HEK293T (cell line): ENCODE data around the gene TAT.

ENCODE experiments used
- CTCF ChIA-PET: fragments of 350-600 bp; formaldehyde crosslinking; extraction: SDS; loops from one replicate; lab custom pipeline; 2021; ENCODE audit warnings: antibody characterized with exemption, inconsistent platforms; lab: Yijun Ruan, JAX
- POLR2A ChIA-PET: fragments of 350-600 bp; formaldehyde crosslinking; extraction: SDS; loops from one replicate; lab custom pipeline; 2020; ENCODE audit warnings: antibody characterized with exemption, inconsistent platforms; lab: Yijun Ruan, JAX
- DNase-seq: peaks from one replicate; pipeline ENCODE4 v3.0.0; 2012; ENCODE audit warnings: mixed read lengths; ENCODE audit errors: extremely low spot score
- ARNT ChIP-seq: fragments of 450-650 bp; IDR thresholded peaks from 2 replicates; pipeline ENCODE4 v1.6.1; 2017; ENCODE audit warnings: mild to moderate bottlenecking
- BHLHE40 ChIP-seq: fragments of 450-650 bp; IDR thresholded peaks from 2 replicates; pipeline ENCODE4 v1.6.1; 2016; ENCODE audit warnings: mild to moderate bottlenecking, moderate library complexity, borderline replicate concordance
- CTBP1 ChIP-seq: fragments of 450-650 bp; IDR thresholded peaks from 2 replicates; pipeline ENCODE4 v1.6.1; 2016; ENCODE audit warnings: borderline replicate concordance
- ELF4 ChIP-seq: fragments of 450-650 bp; IDR thresholded peaks from 2 replicates; pipeline ENCODE4 v1.6.1; 2017; ENCODE audit warnings: antibody characterized with exemption
- FOXA1 ChIP-seq: fragments of 450-650 bp; IDR thresholded peaks from 2 replicates; pipeline ENCODE4 v1.6.1; 2016; ENCODE audit warnings: mild to moderate bottlenecking
- FOXK2 ChIP-seq: fragments of 450-650 bp; IDR thresholded peaks from 2 replicates; pipeline ENCODE4 v1.6.1; 2016; ENCODE audit warnings: mild to moderate bottlenecking
- FOXM1 ChIP-seq: fragments of 450-650 bp; IDR thresholded peaks from 2 replicates; pipeline ENCODE4 v1.6.1; 2017; ENCODE audit warnings: mild to moderate bottlenecking, borderline replicate concordance
- HDGF ChIP-seq: fragments of 450-650 bp; IDR thresholded peaks from 2 replicates; pipeline ENCODE4 v1.6.1; 2017; ENCODE audit warnings: antibody characterized with exemption, borderline replicate concordance
- L3MBTL2 ChIP-seq: fragments of 450-650 bp; conservative IDR thresholded peaks from 2 replicates; pipeline ENCODE4 v1.6.1; 2016; ENCODE audit warnings: mild to moderate bottlenecking
- LEF1 ChIP-seq: fragments of 450-650 bp; IDR thresholded peaks from 2 replicates; pipeline ENCODE4 v1.6.1; 2017; ENCODE audit warnings: mild to moderate bottlenecking, borderline replicate concordance
- NFRKB ChIP-seq: fragments of 450-650 bp; IDR thresholded peaks from 2 replicates; pipeline ENCODE4 v1.6.1; 2016; ENCODE audit warnings: mild to moderate bottlenecking, moderate library complexity
- PKNOX1 ChIP-seq: fragments of 450-650 bp; IDR thresholded peaks from 2 replicates; pipeline ENCODE4 v1.6.1; 2016
- SP1 ChIP-seq: fragments of 450-650 bp; IDR thresholded peaks from 2 replicates; pipeline ENCODE4 v1.6.1; 2017
- SUZ12 ChIP-seq: fragments of 450-650 bp; IDR thresholded peaks from 2 replicates; pipeline ENCODE4 v1.6.1; 2016; ENCODE audit warnings: mild to moderate bottlenecking
- TARDBP ChIP-seq: fragments of 450-650 bp; IDR thresholded peaks from 2 replicates; pipeline ENCODE4 v1.6.1; 2016
- ZNF384 ChIP-seq: fragments of 450-650 bp; IDR thresholded peaks from 2 replicates; pipeline ENCODE4 v1.6.1; 2016

The TAT gene

DNA sequence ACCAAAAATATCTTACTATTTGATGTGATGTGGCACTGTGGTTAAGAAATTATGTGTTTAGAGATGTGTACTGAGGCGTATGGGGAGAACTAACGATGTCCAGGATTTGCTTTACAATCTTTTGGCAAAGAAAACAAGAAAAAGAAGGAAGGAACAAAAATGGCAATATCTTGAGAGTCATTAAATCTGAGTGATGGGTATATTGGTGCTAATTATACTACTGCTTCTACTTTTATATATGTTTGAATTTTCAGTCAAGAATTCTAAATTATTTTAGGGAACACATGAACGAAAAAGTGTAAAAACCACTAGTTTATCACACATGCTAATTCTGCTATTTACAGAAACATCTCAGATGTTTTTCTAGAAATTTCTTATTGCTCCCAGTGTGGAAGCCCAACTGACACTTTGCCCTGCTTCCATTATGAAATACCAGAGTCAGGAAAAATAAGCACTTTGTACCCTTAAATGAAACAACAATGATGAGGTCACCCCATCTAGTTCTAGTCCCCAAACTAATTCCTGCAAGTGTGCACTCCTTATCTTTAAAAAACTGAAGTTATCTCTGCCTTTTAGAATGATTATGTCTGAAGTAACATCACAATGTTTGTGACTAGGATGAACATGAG is 18.8 kb downstream of the TAT start:
- no peak for TF ChIP-seq HDGF
- no peak for TF ChIP-seq ZNF384
- TF ChIP-seq FOXK2, result no peak
- no peak for TF ChIP-seq BHLHE40
- no peak for TF ChIP-seq TARDBP
- TF ChIP-seq FOXM1, result no peak
- TF ChIP-seq ELF4, result no peak
- no peak for TF ChIP-seq LEF1
- TF ChIP-seq PKNOX1, result no peak
- ChIA-PET CTCF (no interaction called here), POLR2A (no interaction called here)
- DNase-seq, result no peak

DNA sequence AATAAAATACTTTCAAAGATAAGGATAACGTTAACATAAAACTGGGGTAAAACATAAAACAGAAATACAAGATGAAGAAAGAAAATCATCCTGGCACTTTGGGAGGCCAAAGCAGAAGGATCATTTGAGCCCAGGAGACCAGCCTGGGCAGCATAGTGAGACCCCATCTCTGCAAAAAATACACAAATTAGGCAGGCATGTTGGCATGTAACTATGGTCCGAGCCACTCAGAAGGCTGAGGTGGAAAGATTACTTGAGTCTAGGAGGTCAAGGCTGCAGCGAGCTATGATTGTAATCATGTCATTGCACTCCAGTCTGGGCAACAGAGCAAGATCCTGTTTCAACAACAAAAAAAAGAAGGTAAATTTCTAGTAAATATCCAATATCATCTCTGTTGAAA is 19.6 kb downstream of the TAT start:
- ChIA-PET POLR2A (no interaction called here), CTCF (no interaction called here)
- DNase-seq, result no peak
- TF ChIP-seq ZNF384 (no peak), NFRKB (no peak), SUZ12 (no peak), LEF1 (no peak), FOXK2 (no peak), L3MBTL2 (no peak), ELF4 (no peak), PKNOX1 (no peak), SP1 (no peak), HDGF (no peak), CTBP1 (no peak), FOXM1 (no peak), BHLHE40 (no peak), FOXA1 (no peak), ARNT (no peak), TARDBP (no peak)

DNA sequence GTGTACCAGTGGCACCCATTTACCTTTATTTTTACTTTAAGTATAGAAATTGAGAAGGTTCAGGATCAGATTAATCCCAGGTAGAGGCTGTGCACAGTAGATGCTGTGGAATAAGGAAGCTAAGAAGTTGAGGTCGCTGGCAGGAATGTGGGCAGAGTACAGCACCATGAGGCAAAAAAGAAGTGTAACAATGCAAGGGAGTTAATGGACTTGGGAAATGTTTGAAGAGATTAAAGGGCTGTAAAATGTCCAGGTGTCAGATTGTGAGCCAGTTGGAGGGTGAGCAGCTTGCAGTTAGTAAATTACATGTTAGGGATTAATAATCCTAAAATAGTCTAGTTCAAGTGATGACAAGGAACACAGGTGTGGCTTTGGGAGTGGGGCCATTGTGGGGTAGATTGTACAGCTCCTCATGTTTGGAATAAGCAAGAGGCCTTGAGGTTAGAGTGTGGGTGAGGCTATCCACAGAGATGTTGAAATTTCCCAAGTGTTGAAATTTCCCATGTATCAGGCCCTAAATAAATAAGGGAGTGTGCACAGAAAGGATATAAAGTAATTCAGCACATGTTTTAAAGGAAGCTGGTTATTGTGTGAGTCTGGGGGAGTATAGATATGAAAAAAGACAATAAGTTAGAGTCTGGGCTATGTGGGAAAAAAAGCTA is 21.5 kb downstream of the TAT start:
- TF ChIP-seq FOXK2 (no peak), SUZ12 (no peak), FOXA1 (no peak), L3MBTL2 (no peak), HDGF (no peak), BHLHE40 (no peak), PKNOX1 (no peak), ZNF384 (no peak), LEF1 (no peak), ARNT (no peak), FOXM1 (no peak), SP1 (no peak), CTBP1 (no peak), TARDBP (no peak), NFRKB (no peak), ELF4 (no peak)
- ChIA-PET POLR2A (interaction anchor here (1.3 kb wide), 1 partner anchor 10 kb away, joined by 3 read pairs; no protein-coding TSS in a partner anchor), CTCF (interaction anchor here (1.1 kb wide), 1 partner anchor 9 kb away, joined by 3 read pairs; no protein-coding TSS in a partner anchor)
- no peak for DNase-seq

- TF ChIP-seq FOXK2 (no peak), SP1 (no peak), LEF1 (no peak), CTBP1 (no peak), L3MBTL2 (no peak), BHLHE40 (no peak), FOXM1 (no peak), SUZ12 (no peak), PKNOX1 (no peak), ELF4 (no peak), FOXA1 (no peak), TARDBP (no peak), ARNT (no peak), HDGF (no peak)
- CTCF ChIA-PET, result interaction anchor here (0.7 kb wide), 1 partner anchor 363 kb away, joined by 3 read pairs; no protein-coding TSS in a partner anchor
- DNase-seq, result peak; percentile 26
- POLR2A ChIA-PET, result no interaction called here
Measured at GRCh38 chr16:71552698-71553503, 24.0 kb downstream of the TAT start.

GRCh38 chr16:71547168-71547567 is 29.7 kb downstream of the TAT start:
- no peak for TF ChIP-seq HDGF
- TF ChIP-seq CTBP1, result no peak
- no peak for TF ChIP-seq LEF1
- DNase-seq, result no peak
- CTCF ChIA-PET, result no interaction called here
- POLR2A ChIA-PET, result no interaction called here
